Ishikawa (cell line): Measurements from ENCODE around the gene SGSH.

Source experiments
- CEBPB ChIP-seq: IDR thresholded peaks from 2 replicates; pipeline ENCODE4 v1.6.1; 2012
- CREB1 ChIP-seq: IDR thresholded peaks from 2 replicates; pipeline ENCODE4 v1.6.1; 2012; ENCODE audit warnings: low read depth
- EGR1 ChIP-seq: IDR thresholded peaks from 2 replicates; pipeline ENCODE4 v1.6.1; 2012
- EP300 ChIP-seq: IDR thresholded peaks from 2 replicates; pipeline ENCODE4 v1.6.1; 2012; ENCODE audit warnings: borderline replicate concordance
- FOXM1 ChIP-seq: IDR thresholded peaks from 2 replicates; pipeline ENCODE4 v1.6.1; 2012; ENCODE audit warnings: low read depth, borderline replicate concordance
- MAX ChIP-seq: IDR thresholded peaks from 2 replicates; pipeline ENCODE4 v1.6.1; 2012
- NFIC ChIP-seq: IDR thresholded peaks from 2 replicates; pipeline ENCODE4 v1.6.1; 2012
- RAD21 ChIP-seq: IDR thresholded peaks from 2 replicates; pipeline ENCODE4 v1.6.1; 2012; ENCODE audit warnings: low read depth
- REST ChIP-seq: IDR thresholded peaks from 2 replicates; pipeline ENCODE4 v1.6.1; 2012; ENCODE audit warnings: low read depth, mild to moderate bottlenecking
- TAF1 ChIP-seq: IDR thresholded peaks from 2 replicates; pipeline ENCODE4 v1.6.1; 2012; ENCODE audit warnings: low read depth, mild to moderate bottlenecking
- TCF12 ChIP-seq: IDR thresholded peaks from 2 replicates; pipeline ENCODE4 v1.6.1; 2012; ENCODE audit warnings: low read depth
- TEAD4 ChIP-seq: IDR thresholded peaks from 2 replicates; pipeline ENCODE4 v1.6.1; 2012
- USF1 ChIP-seq: IDR thresholded peaks from 2 replicates; pipeline ENCODE4 v1.6.1; 2012
- YY1 ChIP-seq: IDR thresholded peaks from 2 replicates; pipeline ENCODE4 v1.6.1; 2012; ENCODE audit warnings: low read depth
- ZBTB7A ChIP-seq: IDR thresholded peaks from 2 replicates; pipeline ENCODE4 v1.6.1; 2012; ENCODE audit warnings: low read depth

The SGSH gene

GRCh38 chr17:80257716-80258213 is 37.6 kb upstream of the SGSH start:
- TF ChIP-seq MAX (no peak), TCF12 (no peak), USF1 (no peak), FOXM1 (no peak), REST (no peak), NFIC (no peak), EGR1 (no peak), RAD21 (no peak), ZBTB7A (no peak), TAF1 (no peak), CREB1 (no peak), EP300 (no peak), CEBPB (no peak), YY1 (no peak), TEAD4 (no peak)

GRCh38 chr17:80256034-80256350 is 35.9 kb upstream of the SGSH start:
- TF ChIP-seq EP300 (no peak), ZBTB7A (no peak), YY1 (no peak), TCF12 (no peak), REST (no peak), CEBPB (no peak), CREB1 (no peak), USF1 (no peak), TAF1 (no peak), RAD21 (no peak), NFIC (no peak), MAX (no peak), TEAD4 (no peak), FOXM1 (no peak), EGR1 (no peak)

- TF ChIP-seq RAD21 (peak; percentile 34; the same call in 1 of the 2 replicates), REST (no peak), TCF12 (peak; percentile 96), USF1 (no peak), ZBTB7A (no peak), FOXM1 (peak; percentile 85; the same call in 1 of the 2 replicates), CREB1 (no peak), CEBPB (peak; percentile 66), YY1 (peak; percentile 76; the same call in 1 of the 2 replicates), EP300 (peak; percentile 96), TEAD4 (peak; percentile 99), EGR1 (no peak), MAX (peak; percentile 85), TAF1 (0 out of 2 replicates have a peak, but pooled peaks have one; percentile 2), NFIC (peak; percentile 98)
These were observed 34.5 kb upstream of the SGSH start for GRCh38 chr17:80254396-80255251.
